CD4-positive, alpha-beta T cell treated with Interleukin-10 for 1 hour (primary cell): ENCODE results near the gene HPD.

Experiments
- DNase-seq: peaks from one replicate; pipeline ENCODE4 v3.0.0-alpha.2; 2020

HPD gene

DNA sequence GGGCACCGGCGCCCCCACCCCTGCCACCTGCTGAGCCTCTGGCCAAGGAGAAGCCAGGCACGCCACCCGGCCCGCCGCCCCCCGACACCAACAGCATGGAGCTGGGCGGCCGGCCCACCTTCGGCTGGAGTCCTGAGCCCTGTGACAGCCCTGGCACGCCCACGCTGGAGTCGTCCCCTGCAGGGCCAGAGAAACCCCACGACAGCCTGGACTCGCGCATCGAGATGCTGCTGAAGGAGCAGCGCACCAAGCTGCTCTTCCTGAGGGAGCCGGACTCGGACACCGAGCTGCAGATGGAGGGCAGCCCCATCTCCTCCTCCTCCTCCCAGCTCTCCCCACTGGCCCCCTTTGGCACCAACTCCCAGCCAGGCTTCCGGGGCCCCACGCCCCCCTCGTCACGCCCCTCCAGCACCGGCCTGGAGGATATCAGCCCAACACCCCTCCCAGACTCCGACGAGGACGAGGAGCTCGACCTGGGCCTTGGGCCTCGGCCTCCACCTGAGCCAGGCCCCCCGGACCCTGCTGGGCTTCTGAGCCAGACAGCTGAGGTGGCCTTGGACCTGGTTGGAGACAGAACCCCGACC, 48.3 kb downstream of the HPD start:
- DNase-seq: no peak

DNA sequence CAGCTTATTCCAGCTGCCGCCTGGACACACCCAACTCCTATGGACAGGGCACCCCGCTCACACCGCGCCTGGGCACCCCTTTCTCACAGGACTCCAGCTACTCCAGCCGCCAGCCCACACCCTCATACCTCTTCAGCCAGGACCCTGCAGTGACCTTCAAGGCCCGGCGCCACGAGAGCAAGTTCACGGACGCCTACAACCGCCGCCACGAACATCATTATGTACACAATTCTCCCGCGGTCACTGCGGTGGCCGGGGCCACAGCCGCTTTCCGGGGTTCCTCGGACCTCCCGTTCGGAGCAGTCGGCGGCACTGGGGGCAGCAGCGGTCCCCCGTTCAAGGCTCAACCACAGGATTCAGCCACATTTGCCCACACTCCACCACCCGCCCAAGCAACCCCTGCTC, 48.9 kb downstream of the HPD start:
- no peak for DNase-seq

DNA sequence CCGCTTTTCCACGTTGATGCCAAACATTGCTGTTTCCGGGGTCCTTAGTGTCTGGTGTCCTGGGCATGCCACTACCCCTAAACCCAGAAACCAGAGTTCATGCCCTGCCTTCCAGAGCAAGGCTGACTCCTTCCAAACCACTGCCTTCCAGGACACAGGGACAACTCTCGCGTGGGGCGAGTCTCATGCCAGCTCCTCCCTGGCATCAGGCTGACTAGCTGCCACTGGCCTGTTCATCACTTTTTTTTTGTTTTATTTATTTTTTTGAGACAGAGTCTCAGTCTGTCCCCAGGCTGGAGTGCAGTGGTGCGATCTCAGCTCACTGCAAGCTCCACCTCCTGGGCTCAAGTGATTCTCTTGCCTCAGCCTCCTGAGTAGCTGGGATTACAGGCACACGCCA, 50.0 kb downstream of the HPD start:
- DNase-seq: no peak

DNA sequence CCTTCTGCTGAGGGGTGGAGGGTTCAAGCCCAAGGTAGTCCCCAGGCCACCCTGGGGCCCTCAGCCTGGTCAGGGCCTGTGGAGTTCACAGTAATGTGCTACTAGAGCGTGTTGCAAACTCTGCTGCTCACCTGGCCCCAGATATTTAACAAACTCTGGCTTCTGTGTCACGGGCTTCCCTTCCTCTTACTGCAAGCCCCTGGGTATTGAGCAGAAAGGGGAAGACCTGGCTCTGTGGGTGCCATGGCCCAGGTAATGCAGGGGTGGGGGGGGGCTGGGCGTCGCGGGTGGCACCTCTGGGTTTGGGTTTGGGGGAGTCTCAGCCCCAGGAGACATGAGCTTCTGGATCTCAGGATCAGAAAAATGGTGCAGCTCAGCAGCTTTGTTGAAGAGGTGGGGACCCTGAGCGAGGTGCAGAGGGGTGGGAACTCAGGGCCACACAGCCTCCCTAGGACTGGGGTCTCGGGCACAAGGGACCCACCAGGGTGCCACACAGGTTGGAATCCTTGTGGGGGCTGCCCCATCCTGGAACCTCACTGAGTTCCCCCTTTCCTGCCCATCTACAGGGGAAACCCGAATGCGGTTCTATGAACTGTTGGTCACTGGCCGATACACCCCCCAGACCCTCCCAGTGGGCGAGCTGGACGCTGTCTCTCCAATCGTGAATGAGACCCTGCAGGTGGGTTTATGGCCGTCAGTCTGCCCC, 50.9 kb downstream of the HPD start:
- DNase-seq: no peak

DNA sequence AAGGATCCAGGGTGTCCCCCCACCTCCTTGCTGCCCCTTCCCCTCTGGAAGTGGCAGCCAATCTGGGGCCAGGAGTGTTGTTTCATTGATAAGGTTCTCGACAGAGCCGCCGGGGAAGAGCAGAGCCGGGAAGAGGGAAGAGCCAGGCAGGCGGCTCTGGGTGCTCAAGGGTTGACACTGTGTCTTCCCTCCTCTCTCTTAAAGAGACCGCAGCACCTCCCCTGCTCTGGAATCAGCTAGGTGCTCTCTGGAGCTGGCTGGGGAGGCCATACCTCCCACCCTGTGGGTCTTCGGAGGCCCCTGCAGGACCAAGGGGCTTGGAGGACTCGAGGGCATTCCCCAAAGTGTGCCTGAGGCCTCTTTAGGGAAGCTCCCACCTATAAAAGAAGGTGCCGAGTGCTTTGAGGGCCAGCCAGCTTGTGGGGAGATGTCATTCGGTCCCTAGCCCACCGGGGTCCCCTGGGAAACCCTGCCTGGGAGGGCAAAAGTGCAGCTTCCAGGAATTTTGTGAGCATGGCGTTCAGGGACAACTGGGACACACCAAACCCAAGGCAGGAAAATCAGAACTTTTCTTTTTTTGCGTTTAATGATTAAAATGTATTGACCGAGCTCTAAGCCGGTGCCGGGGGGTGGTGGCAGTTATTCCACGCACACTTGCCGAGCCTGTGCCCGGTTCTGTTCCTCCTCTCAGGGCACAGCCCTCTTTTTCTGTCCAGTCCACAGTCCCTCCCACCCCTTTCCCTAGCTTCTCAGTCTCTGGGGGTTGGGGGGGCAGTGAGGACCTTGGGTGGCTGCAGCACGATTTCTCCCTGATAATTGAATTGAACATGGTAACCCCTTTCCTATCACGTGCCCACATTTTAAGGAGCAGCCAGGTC, 51.9 kb downstream of the HPD start:
- DNase-seq: no peak

DNA sequence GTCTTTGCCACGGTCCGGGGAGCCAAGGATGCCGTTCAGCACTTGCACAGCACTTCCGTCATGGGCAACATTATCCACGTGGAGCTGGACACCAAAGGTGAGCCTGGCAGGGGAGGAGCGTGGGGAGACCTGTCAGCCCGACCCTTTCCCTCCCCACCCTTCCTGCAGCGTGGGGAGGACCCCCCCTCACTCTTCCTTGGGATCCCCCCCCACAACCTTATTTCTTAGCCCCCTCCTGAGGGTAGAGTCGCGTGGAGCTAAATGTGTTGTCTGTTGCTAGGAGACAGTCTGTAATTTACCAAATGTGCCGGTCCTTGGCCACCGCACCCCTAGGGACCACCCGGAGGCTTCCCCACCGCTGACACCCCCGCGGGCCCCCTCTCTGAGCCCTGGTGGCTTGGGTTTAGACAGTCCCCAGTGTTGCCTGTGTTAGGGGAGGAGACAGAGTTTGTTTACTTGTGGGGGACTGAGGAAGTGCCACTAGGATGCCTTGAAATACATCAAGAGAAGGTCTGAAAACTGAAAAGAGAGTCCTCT, 52.6 kb downstream of the HPD start:
- peak; percentile 66 for DNase-seq

DNA sequence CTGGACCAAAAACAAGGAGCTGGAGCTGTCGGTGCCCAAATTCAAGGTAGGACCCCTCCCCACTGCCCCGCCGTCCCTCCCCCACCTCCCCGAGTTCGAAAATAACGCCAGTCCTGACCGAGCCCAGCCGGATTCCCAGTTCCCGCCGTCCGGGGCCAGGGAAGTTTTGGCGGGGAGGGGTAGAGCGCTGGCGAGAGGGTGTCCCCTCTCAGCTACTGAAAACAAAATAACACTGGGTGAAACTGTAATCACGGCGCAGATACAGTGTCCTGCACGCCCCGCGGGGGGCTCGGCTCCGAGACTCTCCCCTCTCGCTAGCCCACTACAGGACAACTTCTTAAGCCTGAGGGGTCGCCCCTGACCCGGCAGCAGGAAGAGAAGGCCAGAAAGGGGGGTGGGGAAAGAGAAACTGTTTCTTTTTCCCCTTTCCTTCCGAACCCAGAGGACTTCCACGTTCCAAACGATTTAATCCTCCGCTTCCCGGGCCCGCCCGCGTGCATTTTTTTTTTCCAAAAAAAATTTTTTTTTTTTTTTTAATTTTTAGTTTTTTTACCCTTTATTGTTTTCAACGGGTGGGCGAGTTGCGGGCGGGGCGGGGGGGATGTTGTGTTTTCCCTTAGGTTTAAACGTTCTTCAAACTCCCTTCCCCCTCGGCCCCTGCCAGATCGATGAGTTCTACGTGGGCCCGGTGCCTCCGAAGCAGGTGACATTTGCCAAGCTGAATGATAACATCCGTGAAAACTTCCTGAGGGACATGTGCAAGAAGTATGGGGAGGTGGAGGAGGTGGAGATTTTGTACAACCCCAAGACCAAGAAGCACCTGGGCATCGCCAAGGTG, 53.3 kb downstream of the HPD start:
- peak; percentile 30 for DNase-seq

DNA sequence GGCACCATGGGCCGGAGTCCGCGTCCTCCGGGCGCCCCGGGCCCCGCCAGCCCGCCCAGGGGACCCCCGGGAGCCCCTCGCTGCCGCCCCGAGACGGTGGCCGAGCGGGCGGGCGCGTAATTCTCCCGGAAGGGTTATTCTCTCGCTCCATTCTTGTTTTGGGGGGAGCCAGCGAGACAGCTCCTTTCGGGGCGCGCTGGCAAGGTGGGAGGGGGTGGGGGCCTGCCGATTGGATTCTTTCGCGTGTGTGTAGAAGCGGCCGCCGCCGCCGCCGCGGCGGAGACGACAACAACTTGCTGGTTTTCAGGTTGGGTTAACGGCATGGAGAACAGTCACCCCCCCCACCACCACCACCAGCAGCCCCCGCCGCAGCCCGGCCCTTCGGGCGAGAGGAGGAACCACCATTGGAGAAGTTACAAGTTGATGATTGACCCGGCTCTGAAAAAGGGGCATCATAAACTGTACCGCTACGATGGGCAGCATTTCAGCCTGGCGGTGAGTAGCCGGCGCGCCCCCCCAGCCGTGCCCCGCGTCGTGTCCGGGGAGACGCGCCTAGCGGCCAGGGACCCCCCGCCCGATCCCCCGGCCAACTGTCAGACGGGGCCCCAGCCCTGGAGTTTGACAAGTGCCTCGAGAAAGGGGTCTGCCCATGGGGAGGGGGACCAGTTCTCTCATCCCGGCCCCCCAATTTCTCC, 54.1 kb downstream of the HPD start:
- DNase-seq: peak; percentile 71

DNA sequence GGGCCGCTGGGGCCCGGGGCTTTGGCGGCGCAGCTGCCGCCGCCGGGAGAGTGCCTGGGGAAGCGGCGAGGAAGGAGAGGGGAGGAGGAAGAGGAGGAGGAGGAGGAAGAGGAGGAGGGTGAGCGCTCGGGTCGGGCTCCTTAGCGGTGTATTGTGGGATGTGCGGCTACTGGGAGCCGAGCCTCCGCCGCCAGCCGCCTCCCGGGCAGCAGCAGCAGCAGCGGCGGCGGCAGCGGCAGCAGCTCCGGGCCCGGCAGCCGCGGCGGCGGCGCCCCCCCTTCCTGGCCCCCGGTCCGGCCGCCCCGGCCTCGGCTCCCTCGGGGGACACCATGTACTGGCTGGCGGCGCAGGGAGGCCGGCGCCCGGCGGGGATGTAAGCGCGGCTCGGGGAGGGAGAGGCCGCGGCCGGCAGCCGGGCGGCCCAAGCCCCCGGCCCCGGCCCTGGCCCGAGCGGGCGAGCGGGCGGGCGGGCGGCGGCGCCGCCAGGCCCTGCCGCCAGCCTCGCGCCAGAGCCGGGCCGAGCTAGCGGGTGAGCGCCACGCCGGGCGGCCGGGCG, 54.7 kb downstream of the HPD start, which contains the start of gene SETD1B:
SETD1B (plus strand) TSS at position 149 of the 556 bp plus-strand sequence. CDS start 729 bp downstream, outside the sequence.
- DNase-seq: peak; percentile 65

DNA sequence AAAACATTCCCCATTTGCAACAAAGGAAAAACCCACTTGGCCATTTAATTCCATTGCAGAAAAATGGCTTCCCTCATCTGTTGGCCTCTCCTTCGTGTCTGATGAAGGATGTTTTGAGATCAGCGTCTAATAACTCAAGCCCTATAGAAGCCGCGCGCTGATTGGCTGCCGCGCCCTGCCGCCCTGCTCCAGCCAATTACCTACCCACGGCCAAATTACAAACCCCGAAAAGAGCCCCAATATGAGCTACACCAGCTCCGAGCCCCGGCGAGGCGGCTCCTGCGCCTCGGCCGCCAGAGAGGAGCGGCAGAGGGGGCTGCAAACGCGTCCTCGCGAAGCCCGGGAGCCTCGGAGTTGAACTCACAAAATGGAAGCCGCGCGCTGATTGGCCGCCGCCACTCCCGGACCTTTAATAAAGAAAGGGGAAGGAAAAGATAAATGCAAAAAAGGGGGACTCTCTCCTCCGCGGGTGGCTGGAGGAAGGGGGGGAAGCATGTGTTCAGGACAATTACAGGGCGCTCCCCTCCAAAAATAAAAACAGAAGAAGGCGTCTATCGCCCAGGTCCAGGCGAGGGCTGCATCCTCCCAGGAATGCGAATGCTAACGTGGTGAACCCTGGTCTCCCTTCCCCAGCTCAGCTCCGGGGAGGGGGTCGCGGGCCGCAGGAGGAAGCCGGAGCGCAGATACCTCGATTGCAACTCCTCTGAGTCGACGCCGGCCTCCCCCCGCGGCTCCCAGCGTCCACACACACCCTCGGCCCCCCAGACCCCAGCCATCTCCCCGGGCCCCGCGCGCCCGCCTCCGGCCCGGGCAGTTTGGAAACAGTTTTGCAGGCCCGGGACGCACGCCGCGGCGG, 55.6 kb downstream of the HPD start:
- peak; percentile 95 for DNase-seq

DNA sequence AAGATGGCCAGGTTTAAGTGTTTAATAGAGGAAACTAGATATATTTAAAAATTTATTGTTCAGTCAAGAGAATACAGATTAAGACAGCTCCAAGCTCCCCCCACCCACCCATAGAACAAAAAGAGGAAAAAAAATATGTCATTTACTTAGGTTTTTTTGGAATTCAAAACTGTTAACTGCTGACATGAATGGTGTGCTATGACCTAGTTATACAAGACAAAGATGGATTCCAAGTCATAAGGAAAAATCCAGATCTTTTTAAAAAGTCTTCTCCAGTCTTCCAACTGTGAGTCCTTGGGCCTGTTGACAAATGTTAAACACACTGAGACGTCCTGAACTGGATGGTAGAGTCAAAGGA, 56.2 kb downstream of the HPD start:
- no peak for DNase-seq

DNA sequence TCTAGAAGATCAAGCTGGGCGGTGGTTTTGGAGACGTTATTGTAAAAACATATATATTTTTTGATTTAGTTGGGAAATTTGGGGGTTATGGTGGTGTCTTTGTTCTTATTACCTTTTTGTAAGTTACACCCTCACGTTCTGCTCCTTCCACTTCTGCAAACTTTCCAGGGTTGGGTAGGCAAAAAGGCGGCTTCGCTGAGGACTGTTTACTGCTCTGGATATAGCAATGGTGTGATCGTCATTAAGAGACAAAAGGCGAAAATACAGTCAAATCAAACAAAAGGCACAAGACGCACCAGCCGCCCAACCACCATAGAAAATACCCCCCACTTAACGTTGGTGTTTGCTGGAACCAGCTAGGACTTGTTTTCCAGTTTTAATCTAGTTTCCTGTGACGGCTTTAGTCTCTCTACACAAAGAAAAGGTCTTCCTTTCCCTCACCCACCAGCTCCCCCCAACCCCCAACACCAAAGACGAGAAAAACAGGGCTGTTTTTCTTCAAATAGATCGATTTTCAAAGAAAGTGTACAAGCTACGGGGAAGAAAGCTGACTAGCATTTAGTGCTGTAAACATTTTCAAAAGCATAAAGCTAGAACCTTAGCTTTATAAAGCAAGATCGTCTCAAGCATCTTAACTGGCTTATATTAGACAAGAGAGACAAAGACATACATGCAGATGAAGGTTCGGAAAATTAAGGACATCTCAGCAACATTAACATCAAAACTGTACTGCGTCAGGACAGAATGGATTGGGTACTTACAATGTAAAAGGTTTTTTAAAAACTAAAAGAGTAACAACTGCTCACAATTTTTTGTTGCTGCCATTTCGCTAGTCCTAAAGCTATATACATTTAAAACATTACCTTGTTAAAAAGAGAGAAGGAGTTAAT, 56.8 kb downstream of the HPD start:
- DNase-seq: peak; percentile 77

DNA sequence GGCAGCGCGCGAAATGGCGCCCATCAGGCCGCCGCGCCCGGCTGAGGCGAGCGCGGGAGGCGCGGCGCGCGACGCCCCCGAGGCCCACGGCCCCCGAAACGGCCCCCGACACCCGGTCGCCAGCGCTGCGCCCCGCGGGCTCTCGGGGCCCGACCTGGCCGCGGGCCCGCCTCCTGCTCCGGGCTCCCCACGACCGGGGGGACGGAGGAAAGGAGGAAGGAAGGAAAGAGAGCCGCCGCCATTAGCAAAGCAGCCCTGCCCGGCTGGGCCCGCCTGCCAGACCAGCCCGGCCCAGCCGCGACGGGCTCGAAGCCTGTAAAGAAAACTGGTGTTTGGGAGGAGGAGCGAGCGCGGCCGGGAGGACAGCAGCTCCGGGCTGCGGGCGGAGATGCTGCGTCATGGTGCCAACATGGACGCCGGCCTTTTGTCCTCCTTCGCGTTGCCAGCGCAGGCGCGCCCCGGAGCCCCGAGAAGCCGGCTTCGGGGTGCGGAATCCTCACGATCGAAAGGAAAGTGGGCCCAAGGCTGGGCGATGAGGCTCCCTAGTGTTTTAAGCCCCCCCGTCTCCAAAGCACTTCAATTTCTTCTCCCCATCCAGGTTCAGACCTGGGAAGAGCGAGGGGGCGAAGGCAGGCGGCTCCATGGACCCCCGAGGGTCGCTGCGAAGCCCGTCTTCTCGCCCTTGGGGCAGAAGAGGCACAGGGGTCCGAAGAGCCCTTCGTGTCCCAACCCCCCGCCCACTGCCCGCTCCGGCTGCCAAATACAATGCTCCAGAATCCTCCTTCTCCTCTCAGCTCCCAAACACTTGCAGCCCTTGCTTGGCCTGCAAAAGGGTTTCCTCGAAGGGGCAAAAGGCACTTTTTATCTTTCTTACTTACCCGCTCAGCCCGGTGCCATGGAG, 57.7 kb downstream of the HPD start:
- DNase-seq: peak; percentile 78

DNA sequence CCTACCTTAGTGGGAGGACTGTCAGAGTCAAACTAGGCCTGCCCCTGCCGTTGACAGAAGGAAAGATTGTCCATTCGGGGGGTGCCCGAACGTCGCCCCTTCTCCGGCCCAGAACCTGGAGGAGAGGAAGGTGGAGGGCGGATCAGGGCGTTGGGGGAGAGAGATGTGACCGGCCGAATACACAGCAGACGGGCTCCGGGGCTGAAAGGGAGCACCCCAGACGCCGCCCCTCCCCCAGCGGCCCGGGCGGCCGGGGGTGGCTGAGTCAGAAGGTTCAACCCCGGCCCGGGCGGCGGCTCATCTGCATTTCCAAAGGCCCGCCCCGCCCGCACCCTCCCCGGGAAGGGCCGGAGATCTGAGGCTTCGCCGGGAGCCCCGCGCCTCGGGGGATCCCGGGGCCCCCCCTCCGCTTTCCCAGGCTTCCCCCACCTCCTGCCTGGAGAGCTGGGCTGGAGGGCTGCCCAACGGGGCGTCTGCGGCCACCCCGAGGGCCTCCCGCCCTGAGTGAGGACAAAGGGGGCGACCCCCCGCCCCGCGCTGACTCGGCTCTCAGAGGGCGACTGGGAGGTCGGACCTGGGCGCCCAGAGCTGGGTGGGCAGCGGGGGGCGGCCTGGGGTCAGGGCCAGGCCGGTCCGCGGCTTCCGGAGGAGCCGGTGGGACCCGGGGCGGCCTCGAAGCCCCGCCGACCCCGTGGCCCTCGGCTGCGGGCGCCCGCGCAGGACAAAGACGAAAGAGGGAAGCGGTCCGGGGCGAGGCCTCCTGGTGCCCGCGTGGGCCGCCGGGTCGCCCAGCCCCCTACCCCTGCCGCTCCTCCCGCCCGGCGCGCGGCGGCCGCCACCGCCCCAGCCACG, 58.6 kb downstream of the HPD start:
- peak; percentile 78 for DNase-seq

DNA sequence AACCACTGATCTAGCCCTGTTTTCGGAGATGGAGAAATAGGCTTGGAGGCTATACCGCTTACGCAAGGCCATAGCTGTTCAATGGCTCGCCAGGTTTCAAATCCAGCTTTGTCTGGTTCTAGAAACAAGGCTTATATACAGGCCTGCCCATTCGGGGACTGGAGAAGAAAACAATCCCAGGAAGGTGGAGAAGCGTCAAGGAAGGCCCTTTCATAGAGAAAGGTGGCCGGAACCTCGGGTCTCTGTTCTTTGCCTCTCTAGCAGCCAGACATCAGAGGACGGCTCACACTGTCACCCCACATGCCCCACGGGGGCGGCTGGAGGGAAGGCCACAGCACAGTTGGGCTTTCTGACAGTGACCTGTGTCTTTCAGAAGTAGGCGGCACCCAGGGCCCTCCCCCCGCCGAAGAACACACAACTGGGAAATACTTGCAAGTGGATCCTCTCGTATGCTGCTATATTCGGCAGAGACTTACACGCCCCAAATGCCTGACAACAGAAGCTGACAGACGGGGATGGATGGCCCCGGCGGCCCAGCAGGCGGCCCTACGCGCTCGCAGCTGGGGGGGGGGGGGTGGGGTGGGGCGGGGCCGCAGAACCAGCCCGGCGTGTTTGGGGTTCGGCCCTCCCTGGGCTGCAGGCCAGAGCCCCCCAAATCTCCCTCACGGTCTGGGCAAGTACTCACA, 59.4 kb downstream of the HPD start:
- DNase-seq: peak; percentile 75

DNA sequence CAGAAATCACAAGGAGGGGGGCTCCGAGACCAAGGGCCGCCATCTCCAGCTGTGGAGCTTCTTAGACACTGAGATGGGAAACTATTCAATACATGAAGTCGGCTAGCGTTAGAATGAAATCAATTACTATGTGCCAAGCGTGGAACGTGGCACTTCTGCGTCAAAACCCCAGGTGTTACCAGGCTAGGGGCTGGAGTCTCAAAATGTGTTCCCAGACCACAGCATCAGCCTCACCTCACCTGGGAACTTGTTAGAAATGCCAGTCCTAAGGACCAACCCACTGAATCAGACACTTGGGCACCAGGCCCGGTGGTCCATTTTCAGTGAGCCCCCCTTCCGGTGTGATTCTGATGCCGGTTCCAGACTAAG, 59.9 kb downstream of the HPD start:
- no peak for DNase-seq
